ENCODE results near the gene OAF. TPM values are rescaled to one million over a fixed set of nuclear protein-coding genes. Genes with fewer than 3 reads are reported as not detected.
A peak's percentile ranks its signal among the peaks of the same experiment; 100 is the strongest.

Gene OAF
- total and polyA plus RNA-seq, 2 of the 8 experiments (the other 6 are each of a cell fraction or from before 2014, with no cell fraction given): 1.3 to 1.5 TPM

- WGBS, 2 experiments (ENCODE audit: extremely low coverage in 1 of 2, insufficient coverage in 1 of 2, insufficient read length in 1 of 2, insufficient replicate concordance in 2 of 2, low coverage in 1 of 2, low lambda C conversion rate in 2 of 2, missing lambda C conversion rate in 1 of 2): 77% methylated on average over 3 of the region's 3 CpGs; no CpG with 5 or more reads in 1 of the 2 experiments
- no peaks in the 10 kb centered on the region for H4K20me1 ChIP-seq (replicated peaks in 1 of 2; ENCODE audit: control insufficient read depth in 1 of 2, insufficient read depth in 2 of 2, low read length in 2 of 2)
- DNase-seq (ENCODE audit: low read depth in 1 of 2, low spot score in 2 of 2) (peak in 1 of 2 experiments; percentile 29), FAIRE-seq (no peak)
- no peak overlapping the region for H2BK15ac ChIP-seq (ENCODE audit: low read length)
- H4K5ac ChIP-seq (ENCODE audit: insufficient read length, low read depth, low read length): no peak overlapping the region
- H3K56ac ChIP-seq (replicated peaks; ENCODE audit: insufficient read length, low read depth, low read length): no peak overlapping the region
- no peak overlapping the region for H3K18ac ChIP-seq (ENCODE audit: extremely low read depth, low read length)
- H3K4ac ChIP-seq (replicated peaks; ENCODE audit: insufficient read length, low read depth, low read length): no peak overlapping the region
- H4K91ac ChIP-seq (replicated peaks; ENCODE audit: insufficient read length, low read length): no peak overlapping the region
- no peak overlapping the region for H2BK120ac ChIP-seq (replicated peaks; ENCODE audit: low read depth, low read length)
- no peak overlapping the region for H2BK20ac ChIP-seq (ENCODE audit: low read length)
- no peak overlapping the region for H3K27ac ChIP-seq (ENCODE audit: low read depth, low read length)
- H3K14ac ChIP-seq (ENCODE audit: insufficient read length): no peak overlapping the region
- H3K23me2 ChIP-seq (ENCODE audit: low read depth, low read length): no peaks in the 10 kb centered on the region; the same call in 1 of the 2 replicates
- H3K36me3 ChIP-seq (ENCODE audit: control insufficient read depth in 2 of 4, insufficient read depth in 4 of 4, low read length in 3 of 4): no peaks in the 10 kb centered on the region
- ChIA-PET CTCF (ENCODE audit: partially characterized antibody) (interaction anchor here (0.6 to 17.5 kb wide), 9 partner anchors 16 to 544 kb away, joined by 3 to 237 read pairs (median 4); partner anchors contain the start of gene OAF), POLR2A (ENCODE audit: partially characterized antibody) (no interaction called here)
- H4K8ac ChIP-seq (ENCODE audit: extremely low read depth, insufficient read depth, low read length): no peak overlapping the region
- H3K4me1 ChIP-seq (replicated peaks in 1 of 4; ENCODE audit: control insufficient read depth in 3 of 4, insufficient read depth in 4 of 4, low read length in 3 of 4): peaks cover 0 to 6% (median 3%) of the 10 kb centered on the region in 4 experiments; a peak in 4 of 7 replicates
- H3K4me2 ChIP-seq (ENCODE audit: insufficient read depth in 1 of 2, low read depth in 2 of 2, low read length in 2 of 2): no peak overlapping the region
- TF ChIP-seq FOSL1 (IDR thresholded peaks at IDR 0.05; ENCODE audit: insufficient read depth, low read depth, low read length): no peak
- TF ChIP-seq SAP30 (IDR thresholded peaks at IDR 0.05; ENCODE audit: insufficient read depth, insufficient replicate concordance, low read length): no peak
- TF ChIP-seq CHD2 (IDR thresholded peaks at IDR 0.05; ENCODE audit: low read length): no peak
- TF ChIP-seq KDM5A (IDR thresholded peaks at IDR 0.05; ENCODE audit: low read length): no peak
- no peak for TF ChIP-seq ASH2L (IDR thresholded peaks at IDR 0.05; ENCODE audit: low read length)
- TF ChIP-seq RXRA (IDR thresholded peaks at IDR 0.05; ENCODE audit: insufficient read depth, low read depth, low read length): no peak
- H3K9ac ChIP-seq (replicated peaks in 1 of 4; ENCODE audit: extremely low read depth in 1 of 4, low read depth in 3 of 4, low read length in 3 of 4): no peak overlapping the region; a peak in 1 of 7 replicates
- H3K23ac ChIP-seq (ENCODE audit: insufficient read length): no peak overlapping the region
- H2BK5ac ChIP-seq (ENCODE audit: low read depth, low read length): no peak overlapping the region
- H2AFZ ChIP-seq (ENCODE audit: low read length): no peak overlapping the region
- H3K79me2 ChIP-seq (ENCODE audit: control insufficient read depth in 1 of 2, insufficient read depth in 2 of 2, low read length in 2 of 2): no peaks in the 10 kb centered on the region
- no peak overlapping the region for H2AK5ac ChIP-seq (ENCODE audit: low read depth, low read length)
- peaks cover 0 to 25% (median 18%) of the 10 kb centered on the region in 4 experiments; a peak in 4 of 7 replicates for H3K27me3 ChIP-seq (replicated peaks in 1 of 4; ENCODE audit: control insufficient read depth in 3 of 4, extremely low read depth in 1 of 4, insufficient read depth in 3 of 4, low read length in 3 of 4)
- H3K9me3 ChIP-seq (ENCODE audit: insufficient read depth in 2 of 2, low read depth in 1 of 2, low read length in 1 of 2): no peaks in the 10 kb centered on the region; a peak in 1 of 4 replicates
- no peak overlapping the region for H3K4me3 ChIP-seq (ENCODE audit: extremely low read depth in 1 of 4, insufficient read depth in 2 of 4, low read depth in 3 of 4, low read length in 4 of 4)
- no peaks in the 10 kb centered on the region for H3K79me1 ChIP-seq (ENCODE audit: low read depth, low read length)
- H2BK12ac ChIP-seq (ENCODE audit: low read depth, low read length): no peak overlapping the region
These were observed 25.0 kb upstream of the OAF start for GRCh38 chr11:120185706-120186455.

Measured in H1 (cell line).